Measurements from ENCODE around the gene SSUH2. TPM values are rescaled to one million over a fixed set of nuclear protein-coding genes. Genes with fewer than 3 reads are reported as not detected.

Gene SSUH2
- total and polyA plus RNA-seq, 2 donors from 2014 or later: 0.44 to 0.88 TPM

DNA sequence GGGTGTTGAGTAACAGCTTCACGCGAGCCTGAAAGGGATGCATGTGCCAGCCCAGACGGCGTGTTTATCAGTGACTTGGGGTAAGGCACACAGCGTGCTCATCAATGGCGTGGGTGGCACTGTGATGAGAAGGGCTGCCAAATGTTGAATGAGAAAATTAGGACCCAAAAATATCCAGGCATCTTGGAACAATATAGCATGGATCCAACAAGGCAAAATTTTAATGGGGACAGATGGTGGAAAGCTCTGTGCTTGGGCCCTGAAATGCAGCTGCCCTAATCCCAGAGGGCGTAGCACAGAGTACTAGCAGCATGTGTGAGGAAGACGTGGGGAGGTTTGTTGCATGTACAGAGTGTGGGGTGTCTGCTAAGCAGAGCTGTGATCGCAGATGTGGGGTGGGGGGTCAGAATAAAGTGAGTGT lies 48.9 kb downstream of the SSUH2 start:
- DNase-seq (no peak), FAIRE-seq (no peak)
- H3K4me3 ChIP-seq (ENCODE audit: low read length in 3 of 3): no peak overlapping the region

DNA sequence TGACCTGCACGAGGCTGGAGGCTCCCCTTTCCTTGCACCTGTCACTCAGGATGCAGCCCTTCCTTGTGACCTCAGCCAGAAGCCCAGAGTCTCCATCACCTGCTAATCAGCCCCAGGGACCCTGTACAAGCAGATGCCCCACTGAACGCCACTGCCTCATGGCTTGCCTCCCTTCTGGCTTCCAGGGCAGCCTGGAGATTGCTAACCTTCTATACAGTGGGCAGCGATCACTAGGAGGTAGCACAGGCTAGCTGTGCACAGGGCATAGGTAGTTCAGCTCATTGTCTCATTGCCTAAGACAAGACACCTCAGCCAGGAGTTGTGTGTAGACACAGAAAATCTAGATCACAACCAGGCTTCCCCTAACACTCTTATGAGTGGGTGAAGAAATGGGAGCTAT lies 49.3 kb downstream of the SSUH2 start:
- no peak overlapping the region for H3K9ac ChIP-seq (ENCODE audit: low read length in 3 of 3)
- no peak for DNase-seq
- no peak overlapping the region for H3K4me3 ChIP-seq (ENCODE audit: low read length in 3 of 3)
- TF ChIP-seq, protein P1, sequence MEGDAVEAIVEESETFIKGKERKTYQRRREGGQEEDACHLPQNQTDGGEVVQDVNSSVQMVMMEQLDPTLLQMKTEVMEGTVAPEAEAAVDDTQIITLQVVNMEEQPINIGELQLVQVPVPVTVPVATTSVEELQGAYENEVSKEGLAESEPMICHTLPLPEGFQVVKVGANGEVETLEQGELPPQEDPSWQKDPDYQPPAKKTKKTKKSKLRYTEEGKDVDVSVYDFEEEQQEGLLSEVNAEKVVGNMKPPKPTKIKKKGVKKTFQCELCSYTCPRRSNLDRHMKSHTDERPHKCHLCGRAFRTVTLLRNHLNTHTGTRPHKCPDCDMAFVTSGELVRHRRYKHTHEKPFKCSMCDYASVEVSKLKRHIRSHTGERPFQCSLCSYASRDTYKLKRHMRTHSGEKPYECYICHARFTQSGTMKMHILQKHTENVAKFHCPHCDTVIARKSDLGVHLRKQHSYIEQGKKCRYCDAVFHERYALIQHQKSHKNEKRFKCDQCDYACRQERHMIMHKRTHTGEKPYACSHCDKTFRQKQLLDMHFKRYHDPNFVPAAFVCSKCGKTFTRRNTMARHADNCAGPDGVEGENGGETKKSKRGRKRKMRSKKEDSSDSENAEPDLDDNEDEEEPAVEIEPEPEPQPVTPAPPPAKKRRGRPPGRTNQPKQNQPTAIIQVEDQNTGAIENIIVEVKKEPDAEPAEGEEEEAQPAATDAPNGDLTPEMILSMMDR (IDR thresholded peaks at IDR 0.05; ENCODE audit: borderline replicate concordance, extremely low read depth, insufficient read depth): no peak
- no peaks in the 10 kb centered on the region for H3K9me3 ChIP-seq (ENCODE audit: control insufficient read depth in 2 of 3, insufficient read depth in 1 of 3, low read length in 3 of 3)
- no peaks in the 10 kb centered on the region for H3K4me1 ChIP-seq (ENCODE audit: control insufficient read depth in 2 of 3, insufficient read depth in 2 of 3, low read depth in 1 of 3, low read length in 3 of 3)
- H3K36me3 ChIP-seq (ENCODE audit: control insufficient read depth in 2 of 3, insufficient read depth in 3 of 3, low read length in 3 of 3): no peaks in the 10 kb centered on the region
- no peak overlapping the region for H3K27ac ChIP-seq (ENCODE audit: low read depth in 2 of 2, low read length in 2 of 2)
- intact Hi-C loops (cut with DNase I): no loop called here
- H3K27me3 ChIP-seq (ENCODE audit: control insufficient read depth, insufficient read depth, low read length): no peaks in the 10 kb centered on the region
- no peak for FAIRE-seq

More for the DNA sequence above, 48.9 kb downstream of the SSUH2 start:
- Histone ChIP-seq H3K36me3 (ENCODE audit: control insufficient read depth in 2 of 3, insufficient read depth in 3 of 3, low read length in 3 of 3) (no peaks in the 10 kb centered on the region), H3K9ac (ENCODE audit: low read length in 3 of 3) (no peak overlapping the region), H3K27ac (ENCODE audit: low read depth in 2 of 2, low read length in 2 of 2) (no peak overlapping the region), H3K27me3 (ENCODE audit: control insufficient read depth, insufficient read depth, low read length) (no peaks in the 10 kb centered on the region), H3K9me3 (ENCODE audit: control insufficient read depth in 2 of 3, insufficient read depth in 1 of 3, low read length in 3 of 3) (peaks cover 0 to 3% (median 0%) of the 10 kb centered on the region in 3 donors), H3K4me1 (ENCODE audit: control insufficient read depth in 2 of 3, insufficient read depth in 2 of 3, low read depth in 1 of 3, low read length in 3 of 3) (no peaks in the 10 kb centered on the region)
- intact Hi-C loops (cut with DNase I): no loop called here
- TF ChIP-seq, protein P1 (IDR thresholded peaks at IDR 0.05; ENCODE audit: borderline replicate concordance, extremely low read depth, insufficient read depth): no peak

- no peak overlapping the region for H3K4me3 ChIP-seq (ENCODE audit: low read length in 3 of 3)
- H3K9me3 ChIP-seq (ENCODE audit: control insufficient read depth in 2 of 3, insufficient read depth in 1 of 3, low read length in 3 of 3): no peaks in the 10 kb centered on the region
- H3K9ac ChIP-seq (ENCODE audit: low read length in 3 of 3): no peak overlapping the region
- intact Hi-C loops (cut with DNase I): no loop called here
- no peaks in the 10 kb centered on the region for H3K27me3 ChIP-seq (ENCODE audit: control insufficient read depth, insufficient read depth, low read length)
- H3K36me3 ChIP-seq (ENCODE audit: control insufficient read depth in 2 of 3, insufficient read depth in 3 of 3, low read length in 3 of 3): no peaks in the 10 kb centered on the region
- FAIRE-seq (no peak), DNase-seq (peak in 2 of 5 donors; percentile 32 to 52)
- no peaks in the 10 kb centered on the region for H3K4me1 ChIP-seq (ENCODE audit: control insufficient read depth in 2 of 3, insufficient read depth in 2 of 3, low read depth in 1 of 3, low read length in 3 of 3)
- H3K27ac ChIP-seq (ENCODE audit: low read depth in 2 of 2, low read length in 2 of 2): no peak overlapping the region
- TF ChIP-seq, protein P1 (IDR thresholded peaks at IDR 0.05; ENCODE audit: borderline replicate concordance, extremely low read depth, insufficient read depth): no peak
Observed at GRCh38 chr3:8593021-8593827, 51.4 kb downstream of the SSUH2 start.
